Neutrophil (primary cell): ENCODE measurements around the gene MCAT.

Experiments used
- H3K27ac ChIP-seq: fragments of 200-600 bp; sonication (generic); 2 replicates; pipeline ENCODE4 v1.5.1; 2016; ENCODE audit warnings: mild to moderate bottlenecking, moderate library complexity
- H3K27me3 ChIP-seq: fragments of 200-600 bp; sonication (generic); 2 replicates; pipeline ENCODE4 v1.6.0; 2016; ENCODE audit warnings: mild to moderate bottlenecking
- H3K36me3 ChIP-seq: fragments of 200-600 bp; sonication (generic); 2 replicates; pipeline ENCODE4 v1.5.1; 2017
- H3K4me1 ChIP-seq, 2 experiments: fragments of 200-600 bp in 1 of 2; sonication (generic) in 1 of 2; 1 replicate in 1 of 2; 2 replicates in 1 of 2; pipeline versions ENCODE4 v1.5.1 to v1.6.1; 2013 to 2016; ENCODE audit warnings: low read depth in 1 of 2, low read length in 1 of 2, mild to moderate bottlenecking in 1 of 2, moderate library complexity in 1 of 2; ENCODE audit not compliant: control insufficient read depth in 1 of 2, insufficient read depth in 1 of 2
- H3K4me3 ChIP-seq, 2 experiments: fragments of 200-600 bp in 1 of 2; sonication (generic) in 1 of 2; 1 replicate in 1 of 2; 2 replicates in 1 of 2; pipeline ENCODE4 v1.5.1; 2013 to 2016; ENCODE audit warnings: low read depth in 1 of 2, low read length in 1 of 2, mild to moderate bottlenecking in 1 of 2, moderate library complexity in 1 of 2
- H3K9me3 ChIP-seq: fragments of 200-600 bp; sonication (generic); 2 replicates; pipeline ENCODE4 v1.5.1; 2016
- TF ChIP-seq, protein P1 (sequence below): fragments of 200-600 bp; sonication (generic); IDR thresholded peaks from 2 replicates; pipeline ENCODE4 v1.5.1; 2016; ENCODE audit warnings: antibody characterized with exemption

The MCAT gene

GRCh38 chr22:43181321-43182076 is 38.3 kb upstream of the MCAT start:
- Histone ChIP-seq H3K9me3 (no peaks in the 10 kb centered on the region), H3K27me3 (no peaks in the 10 kb centered on the region), H3K4me3 (no peak overlapping the region), H3K36me3 (peaks cover 59% of the 10 kb centered on the region), H3K27ac (no peak overlapping the region), H3K4me1 (peaks cover 31 to 32% of the 10 kb centered on the region in 2 experiments)
- TF ChIP-seq, protein P1, sequence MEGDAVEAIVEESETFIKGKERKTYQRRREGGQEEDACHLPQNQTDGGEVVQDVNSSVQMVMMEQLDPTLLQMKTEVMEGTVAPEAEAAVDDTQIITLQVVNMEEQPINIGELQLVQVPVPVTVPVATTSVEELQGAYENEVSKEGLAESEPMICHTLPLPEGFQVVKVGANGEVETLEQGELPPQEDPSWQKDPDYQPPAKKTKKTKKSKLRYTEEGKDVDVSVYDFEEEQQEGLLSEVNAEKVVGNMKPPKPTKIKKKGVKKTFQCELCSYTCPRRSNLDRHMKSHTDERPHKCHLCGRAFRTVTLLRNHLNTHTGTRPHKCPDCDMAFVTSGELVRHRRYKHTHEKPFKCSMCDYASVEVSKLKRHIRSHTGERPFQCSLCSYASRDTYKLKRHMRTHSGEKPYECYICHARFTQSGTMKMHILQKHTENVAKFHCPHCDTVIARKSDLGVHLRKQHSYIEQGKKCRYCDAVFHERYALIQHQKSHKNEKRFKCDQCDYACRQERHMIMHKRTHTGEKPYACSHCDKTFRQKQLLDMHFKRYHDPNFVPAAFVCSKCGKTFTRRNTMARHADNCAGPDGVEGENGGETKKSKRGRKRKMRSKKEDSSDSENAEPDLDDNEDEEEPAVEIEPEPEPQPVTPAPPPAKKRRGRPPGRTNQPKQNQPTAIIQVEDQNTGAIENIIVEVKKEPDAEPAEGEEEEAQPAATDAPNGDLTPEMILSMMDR, result no peak

- peaks cover 65% of the 10 kb centered on the region for H3K36me3 ChIP-seq
- H3K4me1 ChIP-seq, result peaks cover 23 to 24% of the 10 kb centered on the region in 2 experiments
- no peak overlapping the region for H3K27ac ChIP-seq
- H3K9me3 ChIP-seq, result no peaks in the 10 kb centered on the region
- H3K27me3 ChIP-seq, result no peaks in the 10 kb centered on the region
- TF ChIP-seq, protein P1, result no peak
- H3K4me3 ChIP-seq, result no peak overlapping the region
These were observed 37.5 kb upstream of the MCAT start for GRCh38 chr22:43180670-43181069.

- Histone ChIP-seq H3K4me1 (peaks cover 18 to 19% of the 10 kb centered on the region in 2 experiments), H3K9me3 (no peaks in the 10 kb centered on the region), H3K4me3 (no peak overlapping the region), H3K27me3 (no peaks in the 10 kb centered on the region), H3K36me3 (peaks cover 73% of the 10 kb centered on the region), H3K27ac (no peak overlapping the region)
- TF ChIP-seq, protein P1, result no peak
These were observed 36.7 kb upstream of the MCAT start for GRCh38 chr22:43179911-43180195.

DNA sequence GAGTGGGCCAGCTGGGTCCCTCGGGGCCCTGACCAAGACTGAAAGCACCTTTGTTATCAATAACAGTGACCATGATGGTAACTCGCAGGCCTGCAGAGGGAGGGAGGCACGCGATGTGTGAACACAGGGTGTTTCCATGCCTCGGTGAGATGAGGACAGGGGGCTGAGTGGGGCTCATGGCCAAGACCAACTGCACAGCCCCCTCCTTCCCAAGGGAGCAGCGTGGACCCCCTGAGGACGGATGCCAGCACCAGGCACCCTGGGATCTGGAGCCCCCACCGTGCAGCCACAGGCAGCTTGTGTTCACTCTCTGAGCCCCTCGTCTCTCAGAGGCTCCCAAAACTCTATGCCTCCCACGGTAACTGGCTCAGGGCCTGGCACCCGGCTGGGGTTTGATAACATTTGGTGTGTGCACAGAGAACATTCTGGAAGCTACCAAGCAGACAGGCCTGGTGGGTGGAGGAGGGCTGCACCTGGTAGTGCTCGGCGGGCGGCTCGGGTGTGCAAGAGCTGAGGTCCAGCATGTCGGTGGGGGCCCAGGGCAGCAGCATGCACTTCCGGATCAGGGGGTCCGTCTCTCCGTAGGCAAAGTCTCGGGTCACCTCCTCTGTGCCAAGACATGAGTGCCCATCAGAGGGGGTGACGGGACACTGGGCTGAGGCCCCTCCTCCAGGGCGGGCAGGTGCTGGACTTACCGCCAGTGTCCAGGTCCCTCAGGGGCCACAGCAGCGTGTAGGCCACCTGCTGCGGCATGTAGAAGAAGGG is 36.1 kb upstream of the MCAT start:
- Histone ChIP-seq H3K4me3 (no peak overlapping the region), H3K9me3 (no peaks in the 10 kb centered on the region), H3K27ac (no peak overlapping the region), H3K4me1 (peaks cover 14% of the 10 kb centered on the region in 2 experiments), H3K36me3 (peaks cover 78% of the 10 kb centered on the region), H3K27me3 (no peaks in the 10 kb centered on the region)
- TF ChIP-seq, protein P1, result no peak

DNA sequence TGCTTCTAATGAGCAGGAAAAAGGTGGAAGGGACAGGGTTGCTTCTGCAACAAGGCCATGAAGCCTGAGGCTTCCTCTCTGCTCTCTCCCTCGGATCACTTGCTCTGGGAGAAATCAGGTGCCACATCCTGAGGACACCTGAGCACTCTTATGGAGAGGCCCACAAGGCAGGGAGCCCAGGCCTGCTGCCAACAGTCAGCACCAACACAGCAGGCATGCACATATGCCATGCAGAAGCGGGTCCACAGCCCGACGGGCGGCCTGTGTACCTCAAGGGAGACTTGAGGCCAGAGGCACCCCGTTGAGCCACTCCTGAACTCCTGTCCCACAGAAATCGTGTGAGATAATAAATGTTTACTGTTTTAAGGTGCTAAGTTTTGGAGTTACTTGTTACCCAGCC is 34.3 kb upstream of the MCAT start:
- Histone ChIP-seq H3K9me3 (no peaks in the 10 kb centered on the region), H3K27me3 (no peaks in the 10 kb centered on the region), H3K4me1 (no peaks in the 10 kb centered on the region), H3K27ac (no peak overlapping the region), H3K4me3 (no peak overlapping the region), H3K36me3 (peaks cover 92% of the 10 kb centered on the region)
- TF ChIP-seq, protein P1, result no peak
